NCI-H1105 treated with DMSO at 0.1 percent for 48 hours (cell line): ENCODE measurements around the gene RPS25.
"Not testable (repeated sequence)": the region's sequence is repeated elsewhere in the genome, so short reads cannot be mapped to it uniquely, and the experiment has no call there.

Source experiments
- DNase-seq: peaks from one replicate; lab custom pipeline; 2025; lab: John Stamatoyannopoulos, UW

The RPS25 gene

GRCh38 chr11:119038884-119039283, 20.7 kb upstream of the RPS25 start:
- DNase-seq, result no peak

DNA sequence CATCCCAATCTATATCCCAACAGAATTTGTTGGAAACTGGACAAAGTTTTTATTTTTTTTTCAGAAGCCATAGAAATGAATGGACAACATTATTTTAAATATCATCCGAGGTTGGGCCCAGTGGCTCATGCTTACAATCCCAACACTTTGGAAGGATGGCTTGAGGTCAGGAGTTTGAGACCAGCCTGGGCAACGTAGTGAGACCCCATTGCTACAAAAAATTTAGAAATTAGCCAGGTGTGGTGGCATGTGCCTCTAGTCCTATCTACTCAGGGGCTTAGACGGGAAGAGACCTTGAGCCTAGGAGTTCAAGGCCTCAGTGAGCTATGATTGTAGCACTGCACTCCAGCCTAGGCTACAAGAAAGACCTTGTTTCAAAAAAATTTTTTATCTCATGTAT, 16.7 kb upstream of the RPS25 start:
- no peak for DNase-seq

DNA sequence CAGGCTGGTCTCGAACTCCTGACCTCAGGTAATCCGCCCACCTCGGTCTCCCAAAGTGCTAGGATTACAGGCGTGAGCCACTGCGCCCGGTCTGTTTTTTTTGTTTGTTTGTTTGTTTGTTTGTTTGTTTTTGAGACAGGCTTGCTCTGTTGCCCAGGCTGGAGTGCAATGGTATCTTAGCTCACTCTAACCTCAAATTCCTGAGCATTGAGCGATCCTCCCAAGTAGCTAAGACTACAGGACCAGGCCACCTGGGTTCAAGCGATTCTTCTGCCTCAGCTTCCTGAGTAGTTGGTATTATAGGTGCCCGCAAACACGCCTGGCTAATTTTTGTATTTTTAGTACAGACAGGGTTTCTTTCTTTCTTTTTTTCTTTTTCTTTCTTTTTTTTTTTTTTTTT, 15.3 kb upstream of the RPS25 start:
- DNase-seq, result not testable (repeated sequence)

DNA sequence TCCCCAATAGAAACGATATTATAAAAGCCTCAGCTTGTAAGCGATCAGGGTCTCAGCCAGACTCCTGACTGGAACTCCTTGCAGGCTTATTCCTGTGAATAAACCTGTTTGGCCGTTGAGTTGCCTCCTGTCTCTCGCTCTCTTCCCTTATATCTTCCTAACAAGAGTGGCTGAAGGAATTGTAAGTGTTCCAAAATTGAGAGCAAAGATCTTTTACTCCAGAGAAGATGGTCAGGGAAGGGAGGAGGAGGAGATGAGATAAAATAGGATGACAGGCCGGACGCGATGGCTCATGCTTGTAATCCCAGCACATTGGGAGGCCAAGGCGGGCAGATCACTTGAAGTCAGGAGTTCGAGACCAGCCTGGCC, 13.8 kb upstream of the RPS25 start:
- DNase-seq, result no peak

DNA sequence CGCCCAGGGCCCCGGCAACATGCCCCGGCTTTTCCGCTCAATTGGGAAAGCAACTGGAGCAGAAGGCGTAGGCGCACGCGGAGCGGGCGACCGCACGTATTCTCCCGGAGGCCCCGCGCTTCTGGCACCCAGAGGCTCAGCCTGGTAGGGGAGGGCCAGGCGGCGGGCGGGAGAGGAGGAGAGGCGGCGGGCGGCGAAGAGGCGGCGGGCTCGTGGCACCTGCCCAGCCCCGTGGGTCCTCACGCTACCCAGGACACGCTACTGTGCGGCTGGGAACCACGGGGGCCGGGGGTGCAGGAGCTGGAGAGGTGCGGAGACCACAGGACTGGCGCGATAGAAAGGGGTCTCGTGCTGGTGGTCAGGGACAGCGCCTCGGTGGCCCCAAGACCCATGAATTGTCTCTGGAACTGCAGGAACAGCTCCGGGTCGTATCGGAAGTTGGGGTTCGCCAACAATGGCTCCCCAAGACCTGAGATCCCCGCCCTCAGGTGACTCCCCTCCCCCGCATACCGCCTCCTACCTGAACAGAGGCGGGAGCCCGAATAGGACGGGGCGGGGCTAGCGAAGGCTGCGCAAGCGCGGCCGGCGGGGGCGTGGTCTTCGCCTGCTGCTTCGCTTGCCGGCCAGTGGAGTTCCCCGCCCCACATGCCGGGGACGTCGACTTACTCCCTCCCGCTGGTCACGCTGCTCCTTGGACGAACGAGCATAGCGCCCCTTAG, 12.3 kb upstream of the RPS25 start, which contains the start of gene SLC37A4:
TSS of gene SLC37A4 (minus strand) at position 549 of the 719 bp plus-strand sequence.
- DNase-seq, result peak; percentile 100

- no peak for DNase-seq
Measured at GRCh38 chr11:119030029-119030328, 11.8 kb upstream of the RPS25 start.

GRCh38 chr11:119029340-119030028, 11.3 kb upstream of the RPS25 start:
- no peak for DNase-seq

GRCh38 chr11:119029069-119029339, 10.9 kb upstream of the RPS25 start:
- DNase-seq, result no peak

DNA sequence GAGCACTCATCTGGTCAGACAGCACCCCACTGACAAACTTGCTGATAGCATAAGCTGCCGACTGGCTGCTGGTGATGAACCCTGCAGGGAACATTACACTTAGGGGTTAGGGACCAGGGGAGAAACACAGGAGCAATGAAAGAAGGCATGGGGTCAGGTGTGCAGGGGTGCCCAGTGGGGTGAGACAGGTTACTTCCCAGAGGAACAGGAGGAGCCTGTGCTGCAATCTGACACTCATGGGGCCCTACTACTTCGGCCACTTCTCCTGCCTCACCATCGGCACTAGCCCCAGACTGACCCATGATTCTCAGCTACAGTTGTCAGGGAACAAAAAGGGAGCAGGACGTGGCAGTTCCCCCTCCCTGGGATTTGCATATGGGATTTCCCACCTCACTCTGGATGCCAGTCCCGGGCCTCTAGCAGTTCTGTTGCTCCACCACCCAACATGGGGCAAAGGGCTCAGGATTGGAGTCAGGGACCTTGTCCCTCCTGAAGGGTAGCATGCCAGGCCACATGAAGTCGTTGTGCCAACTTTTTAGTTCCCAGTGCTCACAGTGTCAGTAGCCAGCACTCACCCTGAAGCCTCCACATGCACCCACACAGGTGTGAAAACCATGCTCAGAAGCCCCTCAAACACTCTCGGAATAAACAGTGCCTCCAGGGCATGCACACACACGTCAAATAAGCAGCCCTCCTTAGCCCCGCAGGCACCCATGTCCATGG, 10.4 kb upstream of the RPS25 start:
- DNase-seq, result no peak

DNA sequence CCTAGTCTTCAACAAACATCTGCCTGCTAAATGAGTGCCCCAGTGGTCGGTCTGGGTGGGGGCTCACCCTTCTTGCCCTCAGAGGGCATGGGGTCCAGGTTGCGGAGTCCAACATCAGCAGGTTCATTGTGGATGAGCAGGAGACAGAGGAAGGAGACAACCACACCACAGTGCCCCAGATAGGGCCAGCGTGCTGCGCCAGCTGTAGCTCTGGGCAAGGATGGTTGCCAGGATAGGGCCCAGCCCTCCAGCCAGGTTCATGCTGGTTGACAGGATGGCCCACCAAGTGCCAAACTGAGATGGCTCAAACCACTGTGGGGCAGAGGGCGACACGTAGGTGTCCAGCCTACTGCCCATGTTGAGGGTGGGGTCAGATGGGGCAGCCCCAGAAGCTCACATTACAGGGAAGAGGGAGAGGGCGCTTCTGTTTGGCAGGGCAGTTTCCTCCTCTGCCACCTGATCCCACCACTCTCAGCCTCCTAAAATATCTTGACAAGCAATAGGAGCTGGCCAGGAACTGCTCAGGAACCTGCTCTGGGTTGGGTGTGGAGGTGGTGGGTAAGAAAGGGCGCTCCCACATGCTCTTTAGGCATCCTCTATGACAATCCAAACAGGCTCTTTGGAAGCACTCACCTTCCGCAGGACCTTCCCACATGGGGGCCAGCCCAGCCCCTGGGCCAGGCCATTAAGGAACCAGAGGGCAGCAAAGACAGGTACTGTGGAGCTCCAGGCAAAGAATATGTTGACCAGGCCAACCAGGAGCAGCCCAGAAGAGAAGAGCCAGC, 9.6 kb upstream of the RPS25 start:
- no peak for DNase-seq

DNA sequence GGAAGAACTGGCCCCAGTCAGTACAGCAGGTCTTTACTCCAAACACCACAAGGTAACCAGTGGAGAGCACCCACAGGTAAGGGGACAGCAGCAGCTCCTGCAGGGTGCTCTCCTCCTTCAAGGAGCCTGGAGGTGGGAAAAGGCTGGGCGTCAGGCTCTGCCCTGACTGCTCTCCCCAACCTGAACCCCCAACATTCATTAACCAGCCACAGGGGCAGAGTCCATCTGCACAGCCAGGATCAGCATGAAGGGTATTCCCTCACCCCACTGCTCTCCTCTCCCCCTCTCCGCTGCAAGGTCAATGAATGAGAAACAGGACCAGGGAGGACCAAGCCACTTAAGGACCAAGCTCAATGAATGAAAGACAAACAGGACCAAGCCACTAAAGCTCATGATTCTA, 8.8 kb upstream of the RPS25 start:
- DNase-seq, result no peak

DNA sequence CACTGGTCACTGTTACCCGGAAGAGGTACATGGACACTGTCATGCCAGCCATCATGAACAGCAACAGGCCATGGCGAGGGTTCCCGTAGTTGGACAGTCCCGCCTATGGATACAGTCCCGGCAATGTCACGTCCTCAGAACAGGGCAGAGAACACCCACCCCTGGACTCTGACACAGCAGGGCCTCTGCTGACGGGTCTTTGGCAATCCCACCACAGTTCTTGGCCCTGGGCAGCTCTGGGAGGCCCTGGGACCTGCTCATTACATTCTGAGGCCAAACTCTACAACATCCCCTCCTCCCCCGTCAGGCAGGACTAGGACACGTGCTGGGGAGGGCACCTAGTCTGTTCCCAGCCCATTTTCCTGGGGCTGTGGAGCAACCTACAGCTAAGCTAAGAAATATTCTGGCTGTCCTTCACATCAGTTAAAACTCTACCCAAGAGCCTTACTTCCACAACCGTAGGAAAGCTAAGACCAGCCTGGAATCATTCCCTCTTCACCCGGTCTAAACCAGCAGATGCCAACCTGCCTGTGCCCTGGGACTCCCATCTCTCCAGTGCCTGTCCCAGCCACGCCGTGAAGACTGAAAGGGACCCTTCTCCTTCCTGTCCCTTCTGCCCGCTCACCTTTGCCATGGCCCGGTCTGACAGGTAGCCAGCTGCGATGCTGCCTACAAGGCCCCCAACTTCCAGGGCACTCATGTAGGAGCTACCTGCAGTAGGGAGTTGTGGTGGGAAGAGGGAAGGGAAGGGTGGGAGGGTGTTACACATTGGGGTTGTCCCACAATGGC, 8.0 kb upstream of the RPS25 start:
- no peak for DNase-seq

DNA sequence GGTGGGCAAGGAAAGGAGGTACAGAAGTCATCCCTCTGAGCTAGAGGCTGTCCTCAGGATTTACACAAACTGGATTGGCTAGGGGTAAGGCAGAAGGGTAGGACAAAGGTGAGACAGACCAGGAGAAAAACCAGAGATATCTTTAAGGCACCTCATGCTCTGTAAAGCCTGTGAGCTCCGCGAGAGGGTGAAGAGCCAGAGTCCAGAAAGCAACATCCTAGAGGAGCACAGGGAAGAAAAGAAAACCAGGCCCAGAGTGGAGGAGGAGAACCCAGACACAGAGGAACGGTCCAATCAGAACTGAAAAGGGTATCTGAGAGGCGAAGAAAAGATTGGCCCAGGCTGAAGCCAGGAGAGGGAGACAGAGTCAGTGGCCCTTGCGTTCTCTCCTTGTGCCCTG, 7.4 kb upstream of the RPS25 start:
- DNase-seq, result no peak

DNA sequence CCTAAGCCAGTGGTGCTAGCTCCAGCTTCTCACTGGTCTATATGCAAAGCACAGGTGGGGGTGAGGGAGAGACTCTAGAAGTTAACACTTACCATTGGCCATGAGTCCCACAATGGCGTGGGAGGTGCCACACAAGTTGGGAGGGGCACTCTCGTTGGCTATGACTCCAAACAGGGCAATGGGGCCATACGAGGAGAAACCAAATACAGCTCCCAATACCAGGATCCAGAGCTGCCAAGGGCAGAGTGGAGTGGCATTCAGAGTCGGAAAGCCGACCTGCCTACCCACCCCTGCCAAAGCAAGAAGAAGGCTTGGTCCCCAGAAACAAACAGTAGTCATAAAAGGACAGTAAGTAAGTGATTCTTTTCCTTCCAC, 6.9 kb upstream of the RPS25 start:
- DNase-seq, result no peak

DNA sequence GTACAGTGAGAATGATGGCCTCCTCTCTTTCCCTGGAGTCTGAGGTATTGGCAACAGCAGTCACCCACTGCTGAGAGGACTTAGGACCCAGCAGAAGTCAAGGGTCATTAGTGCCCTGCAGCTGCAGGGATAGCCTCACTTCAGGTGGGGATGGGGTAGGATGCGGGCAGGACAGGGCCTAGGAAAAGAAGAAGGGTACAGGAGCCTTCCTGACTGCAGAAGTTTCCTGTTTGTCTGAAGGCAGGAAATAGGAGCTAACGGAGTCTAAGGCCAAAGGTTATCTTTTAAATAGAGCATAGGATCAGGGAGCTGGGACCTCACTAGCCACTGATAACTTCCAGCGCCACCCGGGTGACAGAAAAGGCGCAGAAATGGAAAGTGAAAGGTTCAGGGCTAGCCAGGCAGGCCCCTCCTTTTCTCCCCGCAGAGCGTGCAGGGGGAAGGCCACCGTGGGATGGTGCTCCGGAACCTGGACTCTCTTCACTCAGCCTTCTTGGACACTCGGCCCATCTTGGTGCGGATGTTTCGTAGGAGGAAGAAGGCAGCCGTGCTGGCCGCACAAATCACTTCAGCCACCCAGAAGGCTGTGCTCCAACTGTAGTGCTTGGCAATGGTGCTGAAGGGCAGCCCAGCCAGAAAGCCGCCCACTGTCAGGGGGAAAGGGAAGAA, 6.4 kb upstream of the RPS25 start:
- no peak for DNase-seq

DNA sequence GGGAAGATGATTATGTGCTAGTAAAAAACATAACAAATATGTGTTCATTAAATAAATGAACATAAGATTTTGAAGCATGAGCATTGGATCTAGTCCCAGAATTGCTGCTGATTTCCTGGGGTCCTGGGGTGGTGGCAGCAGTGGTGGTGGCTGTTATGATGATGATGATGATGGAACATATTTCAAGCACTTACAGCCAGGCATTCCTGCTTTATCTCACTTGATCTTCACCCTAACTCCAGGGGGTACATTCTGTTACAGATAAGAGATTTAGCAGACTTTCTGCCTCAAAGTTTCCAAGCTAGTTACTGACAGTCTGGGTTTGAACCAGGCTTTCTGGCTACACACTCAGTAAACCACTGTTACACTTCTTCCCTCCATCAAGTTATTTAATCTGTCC, 5.6 kb upstream of the RPS25 start:
- DNase-seq, result no peak

- DNase-seq, result no peak
Measured at GRCh38 chr11:119021631-119022030, 3.5 kb upstream of the RPS25 start.

- DNase-seq, result no peak
Measured at GRCh38 chr11:119019996-119020395, 1.9 kb upstream of the RPS25 start.

DNA sequence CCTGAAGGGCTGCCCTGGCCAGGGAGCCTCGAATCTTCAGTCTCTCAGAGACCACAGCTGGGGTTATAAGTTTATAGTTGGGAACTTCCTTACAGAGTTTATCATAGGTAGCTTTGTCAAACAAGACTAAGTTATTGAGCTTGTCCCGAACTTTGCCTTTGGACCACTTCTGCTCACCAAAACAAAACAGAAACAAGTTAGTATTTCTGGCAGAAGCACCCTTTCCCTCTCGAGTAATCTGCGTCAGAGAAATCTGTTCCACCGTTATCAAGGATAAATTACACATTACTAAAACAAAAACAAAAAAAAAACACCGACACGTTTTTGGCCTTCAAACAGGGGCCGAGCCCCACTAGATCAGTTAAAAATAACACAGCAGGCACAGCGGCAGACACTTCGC, 766 bp downstream of the RPS25 start:
- DNase-seq, result not testable (repeated sequence)

- DNase-seq, result no peak
Measured at GRCh38 chr11:119016216-119017009, 1.7 kb downstream of the RPS25 start.
